ENCODE data around the gene CRYL1.

Gene CRYL1

GRCh38 chr13:20495087-20496023, 30.3 kb downstream of the CRYL1 start:
- H3K4me3 ChIP-seq (ENCODE audit: low read depth, low read length) = no peak overlapping the region

GRCh38 chr13:20494656-20495055, 31.0 kb downstream of the CRYL1 start:
- H3K4me3 ChIP-seq (ENCODE audit: low read depth, low read length) = no peak overlapping the region

GRCh38 chr13:20492641-20493040, 33.0 kb downstream of the CRYL1 start:
- no peak overlapping the region for H3K4me3 ChIP-seq (ENCODE audit: low read depth, low read length)

GRCh38 chr13:20491926-20492435, 33.7 kb downstream of the CRYL1 start:
- H3K4me3 ChIP-seq (ENCODE audit: low read depth, low read length) = no peak overlapping the region

- H3K4me3 ChIP-seq (ENCODE audit: low read depth, low read length) = no peak overlapping the region
Observed at GRCh38 chr13:20489185-20489820, 36.4 kb downstream of the CRYL1 start.

- no peak overlapping the region for H3K4me3 ChIP-seq (ENCODE audit: low read depth, low read length)
Observed at GRCh38 chr13:20487927-20488326, 37.7 kb downstream of the CRYL1 start.

- no peak overlapping the region for H3K4me3 ChIP-seq (ENCODE audit: low read depth, low read length)
Observed at GRCh38 chr13:20482787-20483186, 42.9 kb downstream of the CRYL1 start.

- no peak overlapping the region for H3K4me3 ChIP-seq (ENCODE audit: low read depth, low read length)
Observed at GRCh38 chr13:20482275-20482761, 43.3 kb downstream of the CRYL1 start.

- H3K4me3 ChIP-seq (ENCODE audit: low read depth, low read length) = no peak overlapping the region
Observed at GRCh38 chr13:20477394-20477793, 48.3 kb downstream of the CRYL1 start.

GRCh38 chr13:20475927-20476691, 49.5 kb downstream of the CRYL1 start:
- no peak overlapping the region for H3K4me3 ChIP-seq (ENCODE audit: low read depth, low read length)

GRCh38 chr13:20474515-20474914, 51.1 kb downstream of the CRYL1 start:
- H3K4me3 ChIP-seq (ENCODE audit: low read depth, low read length) = no peak overlapping the region

- no peak overlapping the region for H3K4me3 ChIP-seq (ENCODE audit: low read depth, low read length)
Observed at GRCh38 chr13:20473888-20474287, 51.8 kb downstream of the CRYL1 start.

GRCh38 chr13:20473139-20473538, 52.5 kb downstream of the CRYL1 start:
- no peak overlapping the region for H3K4me3 ChIP-seq (ENCODE audit: low read depth, low read length)

- H3K4me3 ChIP-seq (ENCODE audit: low read depth, low read length) = no peak overlapping the region
Observed at GRCh38 chr13:20472531-20472930, 53.1 kb downstream of the CRYL1 start.

- no peak overlapping the region for H3K4me3 ChIP-seq (ENCODE audit: low read depth, low read length)
Observed at GRCh38 chr13:20470136-20470535, 55.5 kb downstream of the CRYL1 start.

GRCh38 chr13:20466371-20466770, 59.3 kb downstream of the CRYL1 start:
- no peak overlapping the region for H3K4me3 ChIP-seq (ENCODE audit: low read depth, low read length)

GRCh38 chr13:20465218-20465879, 60.3 kb downstream of the CRYL1 start:
- no peak overlapping the region for H3K4me3 ChIP-seq (ENCODE audit: low read depth, low read length)

- no peak overlapping the region for H3K4me3 ChIP-seq (ENCODE audit: low read depth, low read length)
Observed at GRCh38 chr13:20462921-20463320, 62.7 kb downstream of the CRYL1 start.

- H3K4me3 ChIP-seq (ENCODE audit: low read depth, low read length) = no peak overlapping the region
Observed at GRCh38 chr13:20462533-20462915, 63.1 kb downstream of the CRYL1 start.

GRCh38 chr13:20461860-20462532, 63.7 kb downstream of the CRYL1 start:
- H3K4me3 ChIP-seq (ENCODE audit: low read depth, low read length) = no peak overlapping the region
